ENCODE results near the gene IKBKE. TPM values are rescaled to one million over a fixed set of nuclear protein-coding genes. Genes with fewer than 3 reads are reported as not detected.

The IKBKE gene
- total RNA-seq, 1 experiment from 2014 or later, result 36.0 TPM

DNA sequence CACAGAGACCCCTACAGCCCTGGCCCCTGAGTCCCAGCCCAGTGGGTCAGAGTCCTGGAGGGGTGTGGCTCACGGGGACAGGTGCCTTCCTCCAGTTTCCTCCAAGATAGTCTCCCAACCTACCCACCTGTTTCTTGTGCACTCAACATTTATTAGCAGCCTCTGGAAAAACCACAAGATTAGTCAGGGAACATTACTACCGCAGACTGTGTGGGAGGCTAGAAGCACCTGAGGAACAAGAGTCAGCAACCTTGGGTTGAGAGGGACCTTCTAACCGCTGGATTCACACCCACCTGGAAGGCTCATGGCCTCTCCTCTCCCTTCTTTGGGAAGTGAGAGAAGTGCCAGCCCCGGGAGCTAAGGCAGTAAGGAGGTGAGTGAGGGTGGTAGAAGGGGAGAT, 22.5 kb upstream of the IKBKE start:
- no peaks in the 10 kb centered on the region for H3K27me3 ChIP-seq (ENCODE audit: low read length)
- H2AFZ ChIP-seq (ENCODE audit: low read length), result no peak overlapping the region
- H3K79me2 ChIP-seq (ENCODE audit: low read length), result no peaks in the 10 kb centered on the region
- no peaks in the 10 kb centered on the region for H3K9me3 ChIP-seq (ENCODE audit: low read length)
- H3K4me3 ChIP-seq (ENCODE audit: low read length), result no peak overlapping the region
- no peaks in the 10 kb centered on the region for H3K4me1 ChIP-seq (ENCODE audit: low read length)
- no peak overlapping the region for H3K9ac ChIP-seq (ENCODE audit: low read length)
- H3K36me3 ChIP-seq (ENCODE audit: insufficient read depth, low read length), result peaks cover 20% of the 10 kb centered on the region
- no peaks in the 10 kb centered on the region for H4K20me1 ChIP-seq (ENCODE audit: insufficient read depth, low read depth, low read length)
- no peak for DNase-seq
- no peak overlapping the region for H3K4me2 ChIP-seq (ENCODE audit: low read depth, low read length, poor library complexity, severe bottlenecking)
- no peaks in the 10 kb centered on the region for H3K9me2 ChIP-seq (replicated peaks; ENCODE audit: insufficient read depth, low read length)
- no peak overlapping the region for H3K27ac ChIP-seq (ENCODE audit: low read length)

DNA sequence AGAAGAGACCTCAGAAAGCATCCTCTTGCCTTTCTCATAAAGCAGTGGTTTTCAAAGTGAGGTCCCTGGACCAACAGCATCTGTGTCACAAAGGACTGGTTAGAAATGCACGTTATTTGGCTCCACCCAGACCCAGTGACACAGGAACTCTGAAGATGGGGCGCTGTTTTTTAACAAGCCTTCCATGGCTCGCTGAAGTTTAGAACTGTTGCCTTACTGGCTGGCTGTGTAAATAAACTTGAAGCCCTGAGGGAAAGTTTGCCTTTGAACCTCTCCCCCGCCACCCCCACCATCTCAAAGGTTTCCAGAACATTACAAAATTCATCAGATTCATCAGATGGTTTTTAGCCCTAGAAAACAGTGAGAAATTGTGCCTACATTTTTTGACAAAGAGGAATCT, 21.8 kb upstream of the IKBKE start:
- Histone ChIP-seq H3K4me1 (ENCODE audit: low read length) (no peaks in the 10 kb centered on the region), H3K4me3 (ENCODE audit: low read length) (no peak overlapping the region), H3K79me2 (ENCODE audit: low read length) (no peaks in the 10 kb centered on the region), H3K27ac (ENCODE audit: low read length) (no peak overlapping the region), H3K27me3 (ENCODE audit: low read length) (no peaks in the 10 kb centered on the region), H3K4me2 (ENCODE audit: low read depth, low read length, poor library complexity, severe bottlenecking) (no peak overlapping the region), H3K36me3 (ENCODE audit: insufficient read depth, low read length) (peaks cover 23% of the 10 kb centered on the region), H2AFZ (ENCODE audit: low read length) (no peak overlapping the region), H3K9me3 (ENCODE audit: low read length) (no peaks in the 10 kb centered on the region), H4K20me1 (ENCODE audit: insufficient read depth, low read depth, low read length) (no peaks in the 10 kb centered on the region), H3K9ac (ENCODE audit: low read length) (no peak overlapping the region), H3K9me2 (replicated peaks; ENCODE audit: insufficient read depth, low read length) (no peaks in the 10 kb centered on the region)
- no peak for DNase-seq

DNA sequence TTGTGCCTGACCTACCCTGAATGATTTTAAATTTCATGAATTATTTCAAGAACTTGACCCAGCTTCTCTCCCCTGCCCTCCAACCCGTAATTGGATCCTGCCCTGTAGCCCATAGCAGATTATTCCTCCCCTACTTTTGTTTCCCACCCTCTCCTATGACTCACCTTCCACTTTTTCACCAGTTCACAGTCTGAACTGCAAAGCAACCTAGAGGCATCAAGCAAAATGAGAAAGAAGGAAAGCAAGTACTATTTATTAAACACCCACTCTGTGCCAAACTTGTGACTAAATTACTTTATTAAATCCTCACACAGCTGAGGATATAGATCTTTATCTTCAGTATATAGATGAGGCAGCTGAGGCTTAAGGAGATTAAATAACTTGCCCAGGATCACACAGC, 20.7 kb upstream of the IKBKE start:
- Histone ChIP-seq H3K36me3 (ENCODE audit: insufficient read depth, low read length) (peaks cover 18% of the 10 kb centered on the region), H3K4me1 (ENCODE audit: low read length) (no peaks in the 10 kb centered on the region), H3K27ac (ENCODE audit: low read length) (no peak overlapping the region), H3K4me2 (ENCODE audit: low read depth, low read length, poor library complexity, severe bottlenecking) (no peak overlapping the region), H4K20me1 (ENCODE audit: insufficient read depth, low read depth, low read length) (no peaks in the 10 kb centered on the region), H3K4me3 (ENCODE audit: low read length) (no peak overlapping the region), H3K27me3 (ENCODE audit: low read length) (no peaks in the 10 kb centered on the region), H3K9me2 (replicated peaks; ENCODE audit: insufficient read depth, low read length) (no peaks in the 10 kb centered on the region), H3K9me3 (ENCODE audit: low read length) (no peaks in the 10 kb centered on the region), H3K9ac (ENCODE audit: low read length) (no peak overlapping the region), H3K79me2 (ENCODE audit: low read length) (no peaks in the 10 kb centered on the region), H2AFZ (ENCODE audit: low read length) (no peak overlapping the region)
- DNase-seq, result no peak

DNA sequence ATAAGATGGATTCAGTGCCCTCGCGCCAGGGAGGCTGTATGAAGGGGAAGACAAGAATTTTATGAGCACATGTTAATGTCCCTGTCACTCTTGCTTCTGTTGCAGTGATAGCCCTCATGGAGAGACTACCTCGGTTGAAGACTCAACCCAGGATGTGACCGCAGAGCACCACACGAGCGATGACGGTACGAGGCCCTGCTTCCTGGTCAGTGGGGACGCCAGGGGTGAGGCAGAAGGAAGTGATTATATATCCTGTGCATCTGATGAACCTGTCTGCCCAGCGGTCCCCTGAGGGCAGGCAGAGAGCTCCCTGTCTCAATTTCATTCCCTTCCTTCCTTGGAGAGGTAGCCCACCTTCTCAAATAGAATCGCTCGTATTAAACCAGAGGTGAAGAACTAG, 20.0 kb upstream of the IKBKE start:
- H3K4me1 ChIP-seq (ENCODE audit: low read length), result no peaks in the 10 kb centered on the region
- no peaks in the 10 kb centered on the region for H3K27me3 ChIP-seq (ENCODE audit: low read length)
- no peak overlapping the region for H3K4me3 ChIP-seq (ENCODE audit: low read length)
- H3K36me3 ChIP-seq (ENCODE audit: insufficient read depth, low read length), result peaks cover 18% of the 10 kb centered on the region
- H3K4me2 ChIP-seq (ENCODE audit: low read depth, low read length, poor library complexity, severe bottlenecking), result no peak overlapping the region
- H3K9me2 ChIP-seq (replicated peaks; ENCODE audit: insufficient read depth, low read length), result no peaks in the 10 kb centered on the region
- H3K79me2 ChIP-seq (ENCODE audit: low read length), result no peaks in the 10 kb centered on the region
- no peaks in the 10 kb centered on the region for H3K9me3 ChIP-seq (ENCODE audit: low read length)
- no peaks in the 10 kb centered on the region for H4K20me1 ChIP-seq (ENCODE audit: insufficient read depth, low read depth, low read length)
- DNase-seq, result no peak
- H3K9ac ChIP-seq (ENCODE audit: low read length), result no peak overlapping the region
- no peak overlapping the region for H3K27ac ChIP-seq (ENCODE audit: low read length)
- no peak overlapping the region for H2AFZ ChIP-seq (ENCODE audit: low read length)

DNA sequence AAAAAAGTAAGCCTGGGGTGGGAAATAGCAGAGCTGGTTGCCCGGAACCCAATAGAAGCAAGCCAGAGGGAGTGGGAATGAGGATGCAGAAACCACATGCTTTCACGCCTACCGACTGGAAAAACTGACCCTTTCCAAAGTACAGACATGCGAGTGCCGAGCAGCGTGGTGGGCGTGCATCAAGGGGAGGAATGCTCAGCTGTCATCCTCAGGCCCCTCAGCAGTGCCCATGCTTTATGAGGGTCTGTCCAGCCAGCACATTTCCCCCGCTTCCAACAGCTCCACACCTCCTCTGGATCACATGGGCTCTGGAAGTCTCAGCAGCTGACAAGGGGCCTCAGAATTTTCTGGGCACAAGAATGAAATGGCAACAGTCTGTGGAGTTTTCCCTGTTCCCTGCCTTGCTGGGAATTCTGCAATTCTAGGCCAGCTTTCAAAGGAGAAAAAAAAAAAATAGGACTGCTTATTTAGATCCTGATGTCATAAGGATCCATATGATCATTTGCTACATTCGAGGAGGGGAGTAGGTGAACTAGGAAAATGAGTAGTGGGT, 19.1 kb upstream of the IKBKE start:
- no peaks in the 10 kb centered on the region for H3K9me2 ChIP-seq (replicated peaks; ENCODE audit: insufficient read depth, low read length)
- no peaks in the 10 kb centered on the region for H3K9me3 ChIP-seq (ENCODE audit: low read length)
- H3K4me2 ChIP-seq (ENCODE audit: low read depth, low read length, poor library complexity, severe bottlenecking), result no peak overlapping the region
- no peak overlapping the region for H3K4me3 ChIP-seq (ENCODE audit: low read length)
- H2AFZ ChIP-seq (ENCODE audit: low read length), result no peak overlapping the region
- H3K36me3 ChIP-seq (ENCODE audit: insufficient read depth, low read length), result peaks cover 18% of the 10 kb centered on the region
- no peaks in the 10 kb centered on the region for H3K4me1 ChIP-seq (ENCODE audit: low read length)
- no peaks in the 10 kb centered on the region for H4K20me1 ChIP-seq (ENCODE audit: insufficient read depth, low read depth, low read length)
- H3K27ac ChIP-seq (ENCODE audit: low read length), result no peak overlapping the region
- no peak overlapping the region for H3K9ac ChIP-seq (ENCODE audit: low read length)
- no peaks in the 10 kb centered on the region for H3K79me2 ChIP-seq (ENCODE audit: low read length)
- no peaks in the 10 kb centered on the region for H3K27me3 ChIP-seq (ENCODE audit: low read length)
- no peak for DNase-seq

DNA sequence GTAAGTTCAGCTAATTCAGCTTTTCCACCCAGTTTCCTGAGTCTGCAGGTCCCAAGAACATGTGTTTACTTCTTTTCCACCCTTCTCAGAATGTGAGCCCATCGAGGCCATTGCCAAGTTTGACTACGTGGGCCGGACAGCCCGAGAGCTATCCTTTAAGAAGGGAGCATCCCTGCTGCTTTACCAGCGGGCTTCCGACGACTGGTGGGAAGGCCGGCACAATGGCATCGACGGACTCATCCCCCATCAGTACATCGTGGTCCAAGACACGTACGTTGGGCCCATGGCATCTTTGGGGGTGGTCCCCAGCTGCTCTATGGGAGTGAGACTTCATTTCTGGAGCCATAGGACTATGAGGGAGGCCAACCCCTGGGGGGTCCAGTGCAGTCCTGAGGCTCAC, 17.2 kb upstream of the IKBKE start:
- Histone ChIP-seq H3K9ac (ENCODE audit: low read length) (no peak overlapping the region), H2AFZ (ENCODE audit: low read length) (no peak overlapping the region), H3K9me2 (replicated peaks; ENCODE audit: insufficient read depth, low read length) (no peaks in the 10 kb centered on the region), H3K27me3 (ENCODE audit: low read length) (no peaks in the 10 kb centered on the region), H3K27ac (ENCODE audit: low read length) (no peak overlapping the region), H3K4me1 (ENCODE audit: low read length) (no peaks in the 10 kb centered on the region), H4K20me1 (ENCODE audit: insufficient read depth, low read depth, low read length) (no peaks in the 10 kb centered on the region), H3K36me3 (ENCODE audit: insufficient read depth, low read length) (peaks cover 23% of the 10 kb centered on the region), H3K79me2 (ENCODE audit: low read length) (no peaks in the 10 kb centered on the region), H3K4me2 (ENCODE audit: low read depth, low read length, poor library complexity, severe bottlenecking) (no peak overlapping the region), H3K9me3 (ENCODE audit: low read length) (no peaks in the 10 kb centered on the region), H3K4me3 (ENCODE audit: low read length) (no peak overlapping the region)
- DNase-seq, result no peak

DNA sequence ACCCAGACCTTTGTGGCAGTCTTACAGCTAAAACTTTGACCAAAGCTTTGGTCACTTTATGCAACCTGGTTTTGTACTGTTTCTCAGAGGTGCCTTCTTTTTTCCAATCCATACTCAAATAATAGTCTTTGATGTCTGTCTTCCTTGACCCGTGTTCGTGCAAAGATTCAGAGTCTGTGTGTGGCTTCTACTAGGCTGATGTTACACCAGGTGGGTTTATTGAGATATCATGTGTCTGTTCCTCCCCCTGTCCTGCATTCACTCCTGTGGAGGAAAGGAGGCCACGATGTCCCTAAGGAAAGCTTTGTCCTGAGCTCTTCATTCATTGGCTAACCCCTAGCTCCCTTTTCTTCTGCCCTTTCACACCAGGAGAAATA, 15.0 kb upstream of the IKBKE start:
- H2AFZ ChIP-seq (ENCODE audit: low read length), result no peak overlapping the region
- H3K27ac ChIP-seq (ENCODE audit: low read length), result no peak overlapping the region
- no peaks in the 10 kb centered on the region for H3K9me2 ChIP-seq (replicated peaks; ENCODE audit: insufficient read depth, low read length)
- no peaks in the 10 kb centered on the region for H3K79me2 ChIP-seq (ENCODE audit: low read length)
- peaks cover 22% of the 10 kb centered on the region for H3K36me3 ChIP-seq (ENCODE audit: insufficient read depth, low read length)
- no peaks in the 10 kb centered on the region for H4K20me1 ChIP-seq (ENCODE audit: insufficient read depth, low read depth, low read length)
- H3K27me3 ChIP-seq (ENCODE audit: low read length), result no peaks in the 10 kb centered on the region
- H3K9ac ChIP-seq (ENCODE audit: low read length), result no peak overlapping the region
- H3K4me3 ChIP-seq (ENCODE audit: low read length), result no peak overlapping the region
- no peaks in the 10 kb centered on the region for H3K9me3 ChIP-seq (ENCODE audit: low read length)
- no peaks in the 10 kb centered on the region for H3K4me1 ChIP-seq (ENCODE audit: low read length)
- no peak overlapping the region for H3K4me2 ChIP-seq (ENCODE audit: low read depth, low read length, poor library complexity, severe bottlenecking)
- DNase-seq, result no peak

DNA sequence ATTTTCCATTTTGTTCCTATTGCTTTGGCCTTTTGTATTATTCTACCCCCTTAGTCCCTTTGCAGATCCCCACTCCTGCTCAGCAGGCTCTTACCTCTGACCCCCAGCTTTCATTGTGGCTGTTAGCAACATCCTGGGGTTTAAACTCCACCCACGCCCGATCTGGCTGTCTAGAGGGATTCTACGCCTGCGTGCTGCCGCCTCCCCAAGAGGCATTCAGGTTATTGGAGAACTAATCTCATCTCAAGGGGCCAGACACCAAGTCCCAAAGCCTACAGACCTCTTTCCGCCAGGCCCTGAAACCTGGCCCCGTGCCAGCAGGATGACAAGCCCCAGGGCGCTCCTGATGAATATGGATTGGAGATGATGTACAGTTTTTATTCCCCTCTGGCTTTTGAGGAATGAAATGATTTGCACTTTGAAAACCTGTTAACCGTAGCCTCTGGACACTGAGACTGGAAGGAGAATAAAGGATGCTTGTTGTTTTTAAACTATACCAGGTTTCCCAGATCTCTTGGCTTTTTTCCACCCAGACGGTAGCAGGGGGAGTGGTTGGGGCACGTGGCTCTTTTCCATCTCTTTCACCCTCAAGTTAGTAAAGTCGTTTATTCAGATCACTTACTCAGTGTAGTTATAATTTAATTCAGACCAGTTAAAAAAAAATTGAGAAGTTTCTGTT, 14.5 kb upstream of the IKBKE start:
- H3K27me3 ChIP-seq (ENCODE audit: low read length), result no peaks in the 10 kb centered on the region
- H3K36me3 ChIP-seq (ENCODE audit: insufficient read depth, low read length), result peaks cover 19% of the 10 kb centered on the region; the same call in 1 of the 2 replicates
- H3K9ac ChIP-seq (ENCODE audit: low read length), result no peak overlapping the region
- no peaks in the 10 kb centered on the region for H3K9me2 ChIP-seq (replicated peaks; ENCODE audit: insufficient read depth, low read length)
- H3K79me2 ChIP-seq (ENCODE audit: low read length), result no peaks in the 10 kb centered on the region
- no peak overlapping the region for H3K27ac ChIP-seq (ENCODE audit: low read length)
- no peaks in the 10 kb centered on the region for H3K9me3 ChIP-seq (ENCODE audit: low read length)
- H3K4me3 ChIP-seq (ENCODE audit: low read length), result no peak overlapping the region
- H3K4me2 ChIP-seq (ENCODE audit: low read depth, low read length, poor library complexity, severe bottlenecking), result no peak overlapping the region
- no peaks in the 10 kb centered on the region for H3K4me1 ChIP-seq (ENCODE audit: low read length)
- H2AFZ ChIP-seq (ENCODE audit: low read length), result no peak overlapping the region
- H4K20me1 ChIP-seq (ENCODE audit: insufficient read depth, low read depth, low read length), result no peaks in the 10 kb centered on the region
- no peak for DNase-seq

Measured in Karpas-422 (cell line).